NB4 (cell line): ENCODE measurements around the gene SPDL1.

Source experiments
- DNase-seq: peaks from one replicate; pipeline ENCODE4 v3.0.0; 2010; ENCODE audit warnings: low read depth
- H3K4me3 ChIP-seq: one replicate; pipeline ENCODE4 v1.5.1; 2011; ENCODE audit warnings: mild to moderate bottlenecking, low read depth, low read length, moderate library complexity
- CTCF ChIP-seq: IDR thresholded peaks from one replicate; pipeline ENCODE4 v1.5.1; 2012; ENCODE audit warnings: low read depth, low read length
- MAX ChIP-seq: IDR thresholded peaks from 2 replicates; pipeline ENCODE4 v1.6.1; 2011; ENCODE audit warnings: low read depth, low read length
- MYC ChIP-seq: IDR thresholded peaks from 2 replicates; pipeline ENCODE4 v1.6.1; 2011; ENCODE audit warnings: low read depth, low read length
- POLR2A ChIP-seq: IDR thresholded peaks from 2 replicates; pipeline ENCODE4 v1.6.1; 2011; ENCODE audit warnings: mild to moderate bottlenecking; ENCODE audit not compliant: insufficient read length; ENCODE audit errors: extremely low read depth

SPDL1 gene

GRCh38 chr5:169549453-169550100 lies 34.0 kb upstream of the SPDL1 start:
- no peak overlapping the region for H3K4me3 ChIP-seq
- TF ChIP-seq MYC (no peak), CTCF (no peak), MAX (no peak), POLR2A (no peak)
- no peak for DNase-seq

GRCh38 chr5:169550227-169550626 lies 33.3 kb upstream of the SPDL1 start:
- TF ChIP-seq MAX: no peak
- no peak for TF ChIP-seq POLR2A
- TF ChIP-seq MYC: no peak
- TF ChIP-seq CTCF: no peak
- DNase-seq: no peak
- H3K4me3 ChIP-seq: no peak overlapping the region

GRCh38 chr5:169551146-169551545 lies 32.4 kb upstream of the SPDL1 start:
- TF ChIP-seq CTCF (no peak), MAX (no peak), MYC (no peak), POLR2A (no peak)
- no peak for DNase-seq
- no peak overlapping the region for H3K4me3 ChIP-seq

- DNase-seq: no peak
- no peak overlapping the region for H3K4me3 ChIP-seq
- no peak for TF ChIP-seq MAX
- TF ChIP-seq MYC: no peak
- no peak for TF ChIP-seq POLR2A
- TF ChIP-seq CTCF: no peak
These were observed 31.9 kb upstream of the SPDL1 start for GRCh38 chr5:169551696-169552095.

- no peak for TF ChIP-seq MAX
- TF ChIP-seq POLR2A: no peak
- TF ChIP-seq MYC: no peak
- no peak for TF ChIP-seq CTCF
- no peak overlapping the region for H3K4me3 ChIP-seq
- DNase-seq: no peak
These were observed 29.3 kb upstream of the SPDL1 start for GRCh38 chr5:169554251-169554650.

- TF ChIP-seq POLR2A (no peak), CTCF (no peak), MYC (no peak), MAX (no peak)
- no peak overlapping the region for H3K4me3 ChIP-seq
- DNase-seq: no peak
These were observed 25.7 kb upstream of the SPDL1 start for GRCh38 chr5:169557838-169558237.
